Sigmoid colon (tissue), 3 donors: ENCODE results near the gene SLC1A5.

Source experiments
- POLR2A ChIP-seq, 2 donors: fragments of 450-650 bp; IDR thresholded peaks; one replicate each; pipeline ENCODE4 v1.6.1; 2016; ENCODE audit warnings: antibody characterized with exemption in 2 of 2, mild to moderate bottlenecking in 2 of 2, moderate library complexity in 2 of 2
- TF ChIP-seq, protein P1 (sequence below), 4 experiments: fragments of 450-650 bp in 3 of 4; fragments of 200-600 bp in 1 of 4; IDR thresholded peaks; one replicate each; pipeline ENCODE4 v1.5.1; 2016 to 2019; ENCODE audit warnings: antibody characterized with exemption in 4 of 4, mild to moderate bottlenecking in 3 of 4, moderate library complexity in 2 of 4

DNA sequence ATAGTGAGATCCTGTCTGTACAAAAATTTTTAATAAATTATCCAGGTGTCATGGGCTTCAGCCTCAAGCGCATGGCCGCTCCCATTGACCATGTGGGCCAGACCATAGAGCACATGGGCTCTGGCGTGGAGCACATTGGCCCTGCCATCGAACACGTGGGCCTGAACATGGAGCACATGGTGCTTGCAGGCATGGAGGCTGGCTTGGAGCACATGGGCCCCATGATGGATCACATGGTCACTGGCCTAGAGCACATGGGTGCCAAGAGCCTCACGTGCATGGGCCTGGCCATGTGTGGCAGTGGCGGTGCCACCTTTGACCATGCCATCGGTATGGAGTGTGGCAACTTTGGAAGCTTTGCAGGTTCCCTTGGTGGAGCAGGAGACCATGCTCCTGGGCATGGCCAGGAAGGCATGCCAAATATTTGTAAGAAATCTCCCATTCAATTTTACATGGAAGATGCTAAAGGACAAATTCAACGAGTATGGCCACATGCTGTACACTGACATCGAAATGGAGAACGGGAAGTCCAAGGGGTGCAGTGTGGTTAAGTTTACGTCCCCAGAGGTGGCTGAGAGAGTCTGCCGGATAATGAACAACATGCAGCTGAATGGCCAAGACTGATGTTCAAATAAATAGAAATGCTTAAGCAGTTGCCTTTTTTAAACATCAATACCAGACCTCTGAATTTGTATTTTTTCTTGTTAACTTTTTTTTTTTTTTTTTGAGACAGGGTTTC, 21.3 kb upstream of the SLC1A5 start:
- no peak for TF ChIP-seq POLR2A (IDR thresholded peaks at IDR 0.05)
- TF ChIP-seq, protein P1, sequence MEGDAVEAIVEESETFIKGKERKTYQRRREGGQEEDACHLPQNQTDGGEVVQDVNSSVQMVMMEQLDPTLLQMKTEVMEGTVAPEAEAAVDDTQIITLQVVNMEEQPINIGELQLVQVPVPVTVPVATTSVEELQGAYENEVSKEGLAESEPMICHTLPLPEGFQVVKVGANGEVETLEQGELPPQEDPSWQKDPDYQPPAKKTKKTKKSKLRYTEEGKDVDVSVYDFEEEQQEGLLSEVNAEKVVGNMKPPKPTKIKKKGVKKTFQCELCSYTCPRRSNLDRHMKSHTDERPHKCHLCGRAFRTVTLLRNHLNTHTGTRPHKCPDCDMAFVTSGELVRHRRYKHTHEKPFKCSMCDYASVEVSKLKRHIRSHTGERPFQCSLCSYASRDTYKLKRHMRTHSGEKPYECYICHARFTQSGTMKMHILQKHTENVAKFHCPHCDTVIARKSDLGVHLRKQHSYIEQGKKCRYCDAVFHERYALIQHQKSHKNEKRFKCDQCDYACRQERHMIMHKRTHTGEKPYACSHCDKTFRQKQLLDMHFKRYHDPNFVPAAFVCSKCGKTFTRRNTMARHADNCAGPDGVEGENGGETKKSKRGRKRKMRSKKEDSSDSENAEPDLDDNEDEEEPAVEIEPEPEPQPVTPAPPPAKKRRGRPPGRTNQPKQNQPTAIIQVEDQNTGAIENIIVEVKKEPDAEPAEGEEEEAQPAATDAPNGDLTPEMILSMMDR (IDR thresholded peaks at IDR 0.05) = no peak
